ENCODE data around the gene DSCAML1. TPM values are rescaled to one million over a fixed set of nuclear protein-coding genes. Genes with fewer than 3 reads are reported as not detected.

The DSCAML1 gene
- total and polyA plus RNA-seq, 10 of the 15 experiments (the other 5 are each of a cell fraction or from before 2014, with no cell fraction given), result 0.03 to 0.18 (median 0.06) TPM; not detected in 1

GRCh38 chr11:117421476-117421875, 375.5 kb downstream of the DSCAML1 start:
- in situ Hi-C loops (cut with MboI), result no loop called here
- TF ChIP-seq ZZZ3 (IDR thresholded peaks at IDR 0.05; ENCODE audit: control insufficient read depth, insufficient read length, low read depth), result no peak
- no peak for TF ChIP-seq FOS (IDR thresholded peaks at IDR 0.05; ENCODE audit: borderline replicate concordance, extremely low read depth, insufficient read length)
- TF ChIP-seq RUNX3 (IDR thresholded peaks at IDR 0.05; ENCODE audit: low read length), result no peak
- no peak for TF ChIP-seq POLR2A (IDR thresholded peaks at IDR 0.05; ENCODE audit: low read depth, low read length)
- TF ChIP-seq IRF3 (IDR thresholded peaks at IDR 0.05), result no peak
- TF ChIP-seq EED (IDR thresholded peaks at IDR 0.05; ENCODE audit: low read depth), result no peak

GRCh38 chr11:117421041-117421440, 376.0 kb downstream of the DSCAML1 start:
- intact Hi-C loops (cut with micrococcal nuclease; ENCODE audit: unreplicated experiment), result no loop called here
- Histone ChIP-seq H3K4me3 (no peak overlapping the region), H3K27ac (ENCODE audit: control insufficient read depth, insufficient read depth) (no peak overlapping the region), H3K36me3 (ENCODE audit: control insufficient read depth in 2 of 2, insufficient read depth in 2 of 2, low read length in 1 of 2) (no peaks in the 10 kb centered on the region), H3K79me2 (ENCODE audit: control insufficient read depth, insufficient read depth, low read length) (no peaks in the 10 kb centered on the region), H3K9me3 (replicated peaks; ENCODE audit: control insufficient read depth, insufficient read depth, low read length) (no peaks in the 10 kb centered on the region), H3K27me3 (replicated peaks in 1 of 2; ENCODE audit: control insufficient read depth in 2 of 2, insufficient read depth in 2 of 2, low read length in 1 of 2) (no peaks in the 10 kb centered on the region), H3K4me2 (ENCODE audit: control insufficient read depth, insufficient read depth) (no peak overlapping the region), H4K20me1 (ENCODE audit: control insufficient read depth, insufficient read depth) (no peaks in the 10 kb centered on the region), H3K4me1 (ENCODE audit: control insufficient read depth, insufficient read depth, low read length) (no peaks in the 10 kb centered on the region), H3K9ac (ENCODE audit: control insufficient read depth, insufficient read depth, low read length) (no peak overlapping the region), H2AFZ (ENCODE audit: control insufficient read depth, low read depth, low read length) (no peak overlapping the region)
- FAIRE-seq (no peak), DNase-seq (ENCODE audit: low read depth, low spot score) (no peak), ATAC-seq (no peak)
- no peak for TF ChIP-seq CEBPB (IDR thresholded peaks at IDR 0.05; ENCODE audit: borderline replicate concordance in 1 of 2, low read depth in 2 of 2, low read length in 2 of 2)
- TF ChIP-seq TARDBP (IDR thresholded peaks at IDR 0.05; ENCODE audit: borderline replicate concordance), result no peak
- no peak for TF ChIP-seq PAX5 (IDR thresholded peaks at IDR 0.05; ENCODE audit: borderline replicate concordance, low read depth, low read length)
- no peak for TF ChIP-seq YY1 (IDR thresholded peaks at IDR 0.05; ENCODE audit: low read depth, low read length)
- POLR2A ChIA-PET, result interaction anchor here (0.6 kb wide), 1 partner anchor 166 kb away, joined by 8 read pairs; no protein-coding TSS in a partner anchor
- in situ Hi-C loops (cut with MboI), result no loop called here
- 59% methylated on average over 13 of the region's 13 CpGs for WGBS (ENCODE audit: insufficient coverage, insufficient replicate concordance, low lambda C conversion rate, missing lambda C conversion rate)
- SMC1A ChIA-PET (ENCODE audit: uncharacterized antibody, unreplicated experiment), result interaction anchor here (0.6 kb wide), 1 partner anchor 429 kb away, joined by 3 read pairs; no protein-coding TSS in a partner anchor
- CTCF ChIA-PET, result no interaction called here
- BruUV-seq (replicated peaks), result no TSS peak
- RAD21 ChIA-PET (ENCODE audit: unreplicated experiment), result no interaction called here

More at GRCh38 chr11:117421476-117421875, 375.5 kb downstream of the DSCAML1 start:
- H3K4me1 ChIP-seq (ENCODE audit: control insufficient read depth, insufficient read depth, low read length), result no peaks in the 10 kb centered on the region
- ChIA-PET CTCF (no interaction called here), SMC1A (ENCODE audit: uncharacterized antibody, unreplicated experiment) (interaction anchor here (1.4 kb wide), 1 partner anchor 200 kb away, joined by 5 read pairs; no protein-coding TSS in a partner anchor), POLR2A (no interaction called here), RAD21 (ENCODE audit: unreplicated experiment) (no interaction called here)
- WGBS (ENCODE audit: insufficient coverage, insufficient replicate concordance, low lambda C conversion rate, missing lambda C conversion rate), result 24% methylated on average over 7 of the region's 7 CpGs
- BruUV-seq (replicated peaks), result no TSS peak
- no peaks in the 10 kb centered on the region for H3K79me2 ChIP-seq (ENCODE audit: control insufficient read depth, insufficient read depth, low read length)
- DNase-seq (ENCODE audit: low read depth, low spot score) (no peak), ATAC-seq (no peak), FAIRE-seq (no peak)
- no peaks in the 10 kb centered on the region for H3K27me3 ChIP-seq (replicated peaks in 1 of 2; ENCODE audit: control insufficient read depth in 2 of 2, insufficient read depth in 2 of 2, low read length in 1 of 2)
- H3K36me3 ChIP-seq (ENCODE audit: control insufficient read depth in 2 of 2, insufficient read depth in 2 of 2, low read length in 1 of 2), result no peaks in the 10 kb centered on the region
- H3K9me3 ChIP-seq (replicated peaks; ENCODE audit: control insufficient read depth, insufficient read depth, low read length), result no peaks in the 10 kb centered on the region
- H4K20me1 ChIP-seq (ENCODE audit: control insufficient read depth, insufficient read depth), result no peaks in the 10 kb centered on the region
- H3K9ac ChIP-seq (ENCODE audit: control insufficient read depth, insufficient read depth, low read length), result no peak overlapping the region
- H3K4me2 ChIP-seq (ENCODE audit: control insufficient read depth, insufficient read depth), result no peak overlapping the region
- intact Hi-C loops (cut with micrococcal nuclease; ENCODE audit: unreplicated experiment), result no loop called here
- no peak overlapping the region for H3K4me3 ChIP-seq
- no peak overlapping the region for H2AFZ ChIP-seq (ENCODE audit: control insufficient read depth, low read depth, low read length)
- no peak overlapping the region for H3K27ac ChIP-seq (ENCODE audit: control insufficient read depth, insufficient read depth)

All from GM12878 (cell line).